B cell (primary cell): ENCODE data around the gene B9D1. TPM values are rescaled to one million over a fixed set of nuclear protein-coding genes. Genes with fewer than 3 reads are reported as not detected.
A peak's percentile ranks its signal among the peaks of the same experiment; 100 is the strongest.

ENCODE experiments used
- ATAC-seq: fragments of 200-7000 bp; cut with Tn5 transposase; one replicate; pipeline ENCODE4 v1.10.0; 2021; ENCODE audit warnings: low read depth, mild to moderate bottlenecking, moderate number of reproducible peaks, moderate library complexity
- CTCF ChIA-PET: fragments of 350-600 bp; sonication (Branson Sonifier 250); formaldehyde crosslinking; loops from one replicate; lab custom pipeline; 2021; ENCODE audit warnings: antibody characterized with exemption, inconsistent platforms; lab: Charles Lee
- POLR2A ChIA-PET: fragments of 350-600 bp; sonication (Branson Sonifier 250); formaldehyde crosslinking; loops from one replicate; lab custom pipeline; 2021; ENCODE audit warnings: antibody characterized with exemption; lab: Charles Lee
- DNase-seq: peaks from one replicate; pipeline ENCODE4 v3.0.0; 2013
- H2AFZ ChIP-seq: 2 replicates; pipeline ENCODE4 v1.6.1; 2012; ENCODE audit warnings: mild to moderate bottlenecking, low read depth, low read length; ENCODE audit not compliant: insufficient read depth, poor library complexity, severe bottlenecking
- H3K27ac ChIP-seq, 2 donors: 1 replicate in 1 of 2; 2 replicates in 1 of 2; pipeline ENCODE4 v1.5.1; 2012 to 2013; ENCODE audit warnings: low read length in 2 of 2, mild to moderate bottlenecking in 2 of 2, moderate library complexity in 1 of 2
- H3K27me3 ChIP-seq, 4 experiments: fragments of 200-600 bp in 1 of 4; sonication (generic) in 1 of 4; replicated peaks in 1 of 4; 1 replicate in 2 of 4; 2 replicates in 2 of 4; pipeline versions ENCODE4 v1.6.1 to v1.7.0; 2013 to 2016; ENCODE audit warnings: low read length in 3 of 4, mild to moderate bottlenecking in 2 of 4, mixed read lengths in 1 of 4, moderate library complexity in 1 of 4; ENCODE audit not compliant: insufficient read depth in 4 of 4, control insufficient read depth in 3 of 4; ENCODE audit errors: control extremely low read depth in 1 of 4
- H3K36me3 ChIP-seq, 2 experiments: replicated peaks in 1 of 2; 1 replicate in 1 of 2; 2 replicates in 1 of 2; pipeline versions ENCODE4 v1.6.1 to v1.7.1; 2013; ENCODE audit warnings: low read length in 1 of 2; ENCODE audit not compliant: insufficient read depth in 2 of 2, control insufficient read depth in 1 of 2; ENCODE audit errors: control extremely low read depth in 1 of 2, extremely low read depth in 1 of 2
- H3K4me1 ChIP-seq, 2 donors: fragments of 200-600 bp in 1 of 2; sonication (generic) in 1 of 2; 1 replicate in 1 of 2; 2 replicates in 1 of 2; pipeline versions ENCODE4 v1.5.1 to v1.6.1; 2013 to 2017; ENCODE audit warnings: low read length in 2 of 2; ENCODE audit not compliant: control insufficient read depth in 2 of 2, insufficient read depth in 2 of 2
- H3K4me2 ChIP-seq: replicated peaks from 2 replicates; pipeline ENCODE3; 2012; ENCODE audit warnings: mild to moderate bottlenecking, low read depth, low read length; ENCODE audit not compliant: poor library complexity, severe bottlenecking
- H3K4me3 ChIP-seq, 5 experiments: fragments of 200-600 bp in 1 of 5; sonication (generic) in 1 of 5; 1 replicate in 3 of 5; 2 replicates in 2 of 5; pipeline versions ENCODE4 v1.5.1 to v1.7.0; 2011 to 2016; ENCODE audit warnings: low read length in 4 of 5, mild to moderate bottlenecking in 4 of 5, low read depth in 2 of 5, control low read depth in 1 of 5, moderate library complexity in 1 of 5; ENCODE audit not compliant: insufficient read depth in 1 of 5; ENCODE audit errors: control extremely low read depth in 1 of 5, extremely low read depth in 1 of 5
- H3K79me2 ChIP-seq: fragments of 200-600 bp; sonication (generic); one replicate; pipeline ENCODE4 v1.6.0; 2016; ENCODE audit warnings: low read length; ENCODE audit not compliant: control insufficient read depth, insufficient read depth
- H3K9ac ChIP-seq: fragments of 200-600 bp; sonication (generic); 2 replicates; pipeline ENCODE4 v1.6.1; 2017; ENCODE audit warnings: mild to moderate bottlenecking, low read length, moderate library complexity
- H3K9me3 ChIP-seq, 3 donors: one replicate each; pipeline versions ENCODE4 v1.6.1 to v1.7.1; 2013; ENCODE audit warnings: low read length in 2 of 3; ENCODE audit not compliant: control insufficient read depth in 2 of 3, insufficient read depth in 1 of 3; ENCODE audit errors: control extremely low read depth in 1 of 3
- H4K20me1 ChIP-seq: 2 replicates; pipeline ENCODE4 v1.6.0; 2012; ENCODE audit warnings: mild to moderate bottlenecking, low read length; ENCODE audit not compliant: insufficient read depth, control insufficient read depth, poor library complexity, severe bottlenecking
- H3K27ac Mint-ChIP-seq: one replicate; pipeline ENCODE4 v1.8.0; 2021; ENCODE audit warnings: mixed read lengths
- H3K27me3 Mint-ChIP-seq: one replicate; pipeline ENCODE4 v1.8.0; 2021; ENCODE audit warnings: mixed read lengths
- H3K4me1 Mint-ChIP-seq: one replicate; pipeline ENCODE4 v1.8.0; 2021; ENCODE audit warnings: mixed read lengths
- H3K4me3 Mint-ChIP-seq: one replicate; pipeline ENCODE4 v1.8.0; 2021; ENCODE audit warnings: mixed read lengths
- H3K9me3 Mint-ChIP-seq: one replicate; pipeline ENCODE4 v1.8.0; 2022; ENCODE audit warnings: mixed read lengths; ENCODE audit not compliant: insufficient read depth
- EZH2 ChIP-seq: IDR thresholded peaks from 2 replicates; pipeline ENCODE4 v1.6.1; 2012; ENCODE audit warnings: borderline replicate concordance, low read depth, mild to moderate bottlenecking, moderate library complexity, low read length; ENCODE audit not compliant: insufficient read depth, poor library complexity, severe bottlenecking
- whole genome bisulfite sequencing: methylation state at CpG from one replicate; pipeline ENCODE4 v1.1.5; 2013; ENCODE audit warnings: missing lambda C conversion rate; ENCODE audit not compliant: insufficient coverage; 5-methylcytosine and 5-hydroxymethylcytosine counted together
- intact Hi-C: fragments of 100-400 bp; cut with micrococcal nuclease; formaldehyde crosslinking; loops from one replicate; pipeline ENCODE4 v1.10.0; 2022
- polyA plus RNA-seq: library from polyadenylated mRNA; depleted of rRNA; stranded (reverse); fragments of >200 nt; gene quantifications from 2 replicates; pipeline ENCODE4 v1.2.3, GENCODE V29; 2012
- total RNA-seq, 2 donors: library from RNA; stranded (reverse); fragments of 120-200 nt in 1 of 2; gene quantifications; 1 replicate in 1 of 2; 2 replicates in 1 of 2; pipeline versions ENCODE4 v1.2.3 to v1.2.4, GENCODE V29; 2013 to 2022
- TF ChIP-seq, protein P1 (sequence below): fragments of 200-600 bp; IDR thresholded peaks from one replicate; pipeline ENCODE4 v1.8.0; 2022; ENCODE audit warnings: antibody characterized with exemption, mild to moderate bottlenecking

Gene B9D1
- total and polyA plus RNA-seq, 2 donors (not counting 1 experiment from before 2014, with no cell fraction given): 2.5 to 6.9 TPM

GRCh38 chr17:19338031-19338990 is 24.2 kb downstream of the B9D1 start:
- no peaks in the 10 kb centered on the region for H4K20me1 ChIP-seq
- CTCF ChIA-PET: interaction anchor here (0.7 to 3.9 kb wide), 27 partner anchors 9 to 149 kb away, joined by 3 to 37 read pairs (median 7); partner anchors contain the start of genes B9D1 and MAPK7
- H3K79me2 ChIP-seq: no peaks in the 10 kb centered on the region
- H3K9ac ChIP-seq: no peak overlapping the region
- H3K27me3 ChIP-seq: peaks cover 0 to 3% (median 0%) of the 10 kb centered on the region in 4 experiments
- Mint-ChIP-seq H3K27ac (no peak overlapping the region), H3K4me3 (no peak overlapping the region), H3K27me3 (peaks cover 15% of the 10 kb centered on the region), H3K9me3 (no peaks in the 10 kb centered on the region), H3K4me1 (no peaks in the 10 kb centered on the region)
- intact Hi-C loops: loop anchor here (1.0 kb wide), 2 partner anchors 21 to 32 kb away; no protein-coding TSS in a partner anchor
- DNase-seq (peak; percentile 86), ATAC-seq (peak; percentile 98)
- H3K4me1 ChIP-seq: peaks cover 0 to 3% of the 10 kb centered on the region in 2 donors
- no peak for TF ChIP-seq EZH2
- TF ChIP-seq, protein P1, sequence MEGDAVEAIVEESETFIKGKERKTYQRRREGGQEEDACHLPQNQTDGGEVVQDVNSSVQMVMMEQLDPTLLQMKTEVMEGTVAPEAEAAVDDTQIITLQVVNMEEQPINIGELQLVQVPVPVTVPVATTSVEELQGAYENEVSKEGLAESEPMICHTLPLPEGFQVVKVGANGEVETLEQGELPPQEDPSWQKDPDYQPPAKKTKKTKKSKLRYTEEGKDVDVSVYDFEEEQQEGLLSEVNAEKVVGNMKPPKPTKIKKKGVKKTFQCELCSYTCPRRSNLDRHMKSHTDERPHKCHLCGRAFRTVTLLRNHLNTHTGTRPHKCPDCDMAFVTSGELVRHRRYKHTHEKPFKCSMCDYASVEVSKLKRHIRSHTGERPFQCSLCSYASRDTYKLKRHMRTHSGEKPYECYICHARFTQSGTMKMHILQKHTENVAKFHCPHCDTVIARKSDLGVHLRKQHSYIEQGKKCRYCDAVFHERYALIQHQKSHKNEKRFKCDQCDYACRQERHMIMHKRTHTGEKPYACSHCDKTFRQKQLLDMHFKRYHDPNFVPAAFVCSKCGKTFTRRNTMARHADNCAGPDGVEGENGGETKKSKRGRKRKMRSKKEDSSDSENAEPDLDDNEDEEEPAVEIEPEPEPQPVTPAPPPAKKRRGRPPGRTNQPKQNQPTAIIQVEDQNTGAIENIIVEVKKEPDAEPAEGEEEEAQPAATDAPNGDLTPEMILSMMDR: peak; percentile 88
- H3K36me3 ChIP-seq: no peaks in the 10 kb centered on the region
- no peak overlapping the region for H3K4me3 ChIP-seq
- POLR2A ChIA-PET: no interaction called here
- no peak overlapping the region for H3K27ac ChIP-seq
- H3K4me2 ChIP-seq: no peak overlapping the region
- no peak overlapping the region for H2AFZ ChIP-seq
- H3K9me3 ChIP-seq: no peaks in the 10 kb centered on the region
- WGBS: 59% methylated on average over 7 of the region's 7 CpGs

DNA sequence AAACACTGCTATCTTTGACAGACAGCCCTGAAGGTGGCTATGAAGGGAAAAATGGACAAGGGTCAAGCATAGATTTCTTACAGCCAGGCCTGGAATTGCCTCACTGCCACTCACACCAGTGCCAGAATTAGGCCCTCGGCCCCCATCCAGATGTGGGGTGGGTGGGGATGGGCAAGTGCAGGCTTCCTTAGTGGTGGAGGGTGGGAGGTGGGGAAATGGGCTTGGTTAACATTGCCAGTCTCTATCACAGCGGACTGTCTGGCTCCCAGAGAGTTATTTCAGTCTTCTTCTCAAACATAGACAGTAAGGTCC is 24.9 kb downstream of the B9D1 start:
- POLR2A ChIA-PET: no interaction called here
- H3K27ac ChIP-seq: no peak overlapping the region
- no peaks in the 10 kb centered on the region for H4K20me1 ChIP-seq
- Mint-ChIP-seq H3K27me3 (peaks cover 15% of the 10 kb centered on the region), H3K27ac (no peak overlapping the region), H3K4me3 (no peak overlapping the region), H3K9me3 (no peaks in the 10 kb centered on the region), H3K4me1 (no peaks in the 10 kb centered on the region)
- H3K4me2 ChIP-seq: no peak overlapping the region
- ATAC-seq: no peak
- H3K9ac ChIP-seq: no peak overlapping the region
- CTCF ChIA-PET: interaction anchor here (1.0 to 3.9 kb wide), 21 partner anchors 9 to 109 kb away, joined by 3 to 37 read pairs (median 7); partner anchors contain the start of genes B9D1 and MAPK7
- WGBS: 83% methylated on average over 1 of the region's 2 CpGs
- no peak for DNase-seq
- peaks cover 0 to 3% (median 0%) of the 10 kb centered on the region in 4 experiments for H3K27me3 ChIP-seq
- H3K79me2 ChIP-seq: no peaks in the 10 kb centered on the region
- intact Hi-C loops: loop anchor here (1.0 kb wide), 2 partner anchors 20 to 31 kb away; no protein-coding TSS in a partner anchor
- H3K4me1 ChIP-seq: peaks cover 0 to 3% of the 10 kb centered on the region in 2 donors
- TF ChIP-seq, protein P1: no peak
- no peak for TF ChIP-seq EZH2
- no peak overlapping the region for H2AFZ ChIP-seq
- H3K4me3 ChIP-seq: no peak overlapping the region
- H3K9me3 ChIP-seq: no peaks in the 10 kb centered on the region
- no peaks in the 10 kb centered on the region for H3K36me3 ChIP-seq
